Measurements from ENCODE around the gene DNAJB1. TPM values are rescaled to one million over a fixed set of nuclear protein-coding genes. Genes with fewer than 3 reads are reported as not detected.

The DNAJB1 gene
- total RNA-seq, 1 donor from 2014 or later, result 61.9 TPM

DNA sequence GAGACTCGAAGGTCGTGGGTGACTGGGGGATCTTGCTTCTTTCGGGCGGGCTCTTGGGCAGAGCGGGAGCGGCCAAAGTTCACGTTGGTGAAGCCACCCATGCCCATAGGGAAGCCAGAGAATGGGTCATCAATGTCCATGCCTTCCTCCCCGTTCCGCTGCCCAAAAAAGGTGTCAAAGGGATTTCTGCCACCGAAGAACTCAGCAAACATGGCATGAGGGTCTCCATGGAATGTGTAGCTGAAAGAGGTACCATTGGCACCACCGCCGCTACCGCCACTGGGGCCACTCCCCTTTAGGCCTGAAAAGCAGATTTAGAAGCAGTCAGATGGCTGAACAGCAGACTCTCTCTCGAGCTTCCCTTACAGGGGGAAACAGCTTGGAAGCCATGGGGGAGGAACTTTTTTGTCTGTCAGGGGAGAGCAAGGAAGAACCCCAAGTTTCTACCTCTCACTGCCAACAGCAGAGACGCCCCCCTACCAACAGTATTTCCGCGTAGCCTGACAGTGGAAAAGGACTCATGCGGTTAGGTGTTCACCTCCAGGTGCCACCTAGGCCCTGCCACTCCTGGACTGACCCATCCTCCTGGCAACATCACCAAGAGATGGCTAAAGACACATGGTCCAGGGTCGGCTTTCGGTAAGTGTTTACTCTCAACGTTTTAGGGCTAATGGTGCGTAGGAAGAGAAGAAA lies 1.3 kb downstream of the DNAJB1 start:
- H3K27me3 Mint-ChIP-seq (ENCODE audit: insufficient read depth, low read depth), result peaks cover 10% of the 10 kb centered on the region
- no peaks in the 10 kb centered on the region for H3K9me3 Mint-ChIP-seq
- Histone ChIP-seq H4K20me1 (ENCODE audit: low read depth) (peaks cover 35% of the 10 kb centered on the region), H3K4me3 (peak overlapping the region; percentile 99), H3K27me3 (no peaks in the 10 kb centered on the region), H3K9ac (peak overlapping the region; percentile 91), H2AFZ (replicated peaks) (no peak overlapping the region), H3K9me3 (ENCODE audit: low read depth) (no peaks in the 10 kb centered on the region), H3K79me2 (ENCODE audit: low read depth) (peaks cover 36% of the 10 kb centered on the region), H3K36me3 (no peaks in the 10 kb centered on the region), H3K4me2 (peak overlapping the region; percentile 99), H3K4me1 (peaks cover 5% of the 10 kb centered on the region), H3K27ac (no peak overlapping the region), H3F3A (ENCODE audit: low read depth) (peaks cover 47% of the 10 kb centered on the region)
- no peak for DNase-seq (ENCODE audit: low spot score)
- no peak overlapping the region for H3K27ac Mint-ChIP-seq
- H3K4me3 Mint-ChIP-seq, result peak overlapping the region; percentile 90
- TF ChIP-seq EZH2 (IDR thresholded peaks at IDR 0.05) (no peak), EZH2phosphoT487 (IDR thresholded peaks at IDR 0.05) (no peak), CTCF (IDR thresholded peaks at IDR 0.05) (no peak)
- H3K4me1 Mint-ChIP-seq, result peaks cover 39% of the 10 kb centered on the region
- H3K36me3 Mint-ChIP-seq, result peaks cover 26% of the 10 kb centered on the region

- Histone ChIP-seq H4K20me1 (ENCODE audit: low read depth) (peaks cover 35% of the 10 kb centered on the region), H3K9ac (peak overlapping the region; percentile 33), H3K9me3 (ENCODE audit: low read depth) (no peaks in the 10 kb centered on the region), H3K4me1 (peaks cover 5% of the 10 kb centered on the region), H3K36me3 (no peaks in the 10 kb centered on the region), H3K27me3 (no peaks in the 10 kb centered on the region), H3K27ac (no peak overlapping the region), H3K4me3 (peak overlapping the region; percentile 99), H3K79me2 (ENCODE audit: low read depth) (peaks cover 36% of the 10 kb centered on the region), H2AFZ (replicated peaks) (no peak overlapping the region), H3K4me2 (peak overlapping the region; percentile 99), H3F3A (ENCODE audit: low read depth) (peaks cover 47% of the 10 kb centered on the region)
- Mint-ChIP-seq H3K27me3 (ENCODE audit: insufficient read depth, low read depth) (peaks cover 10% of the 10 kb centered on the region), H3K36me3 (peaks cover 26% of the 10 kb centered on the region), H3K27ac (no peak overlapping the region), H3K4me3 (peak overlapping the region; percentile 90), H3K9me3 (no peaks in the 10 kb centered on the region), H3K4me1 (peaks cover 42% of the 10 kb centered on the region)
- no peak for TF ChIP-seq CTCF (IDR thresholded peaks at IDR 0.05)
- no peak for TF ChIP-seq EZH2phosphoT487 (IDR thresholded peaks at IDR 0.05)
- TF ChIP-seq EZH2 (IDR thresholded peaks at IDR 0.05), result no peak
- no peak for DNase-seq (ENCODE audit: low spot score)
Measured at GRCh38 chr19:14516048-14516534, 2.1 kb downstream of the DNAJB1 start.

DNA sequence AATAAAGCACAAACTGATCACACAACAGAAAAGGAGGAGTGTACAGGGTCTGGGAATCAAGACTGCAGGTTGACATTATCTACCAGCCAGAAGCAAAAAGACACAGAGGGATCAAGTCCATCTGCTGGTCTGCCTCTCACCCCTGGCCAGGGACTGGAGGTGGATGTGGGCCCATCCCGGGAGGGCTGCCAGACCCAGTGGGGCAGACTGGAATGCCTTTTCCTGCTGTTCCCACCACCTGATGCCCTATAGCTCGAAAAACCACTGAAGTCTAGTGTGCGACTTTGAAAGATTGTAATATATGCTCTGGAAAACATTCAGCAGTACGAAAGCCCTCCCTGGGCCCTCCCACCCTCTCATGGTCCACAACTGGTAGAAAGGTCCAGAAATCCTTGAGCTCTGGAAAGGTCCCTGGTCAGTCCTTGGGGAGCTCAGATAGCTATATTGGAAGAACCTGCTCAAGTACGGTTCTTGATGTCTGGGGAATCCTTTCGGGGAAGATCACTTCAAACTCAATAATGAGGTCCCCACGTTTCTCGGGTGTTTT lies 2.6 kb downstream of the DNAJB1 start:
- peak overlapping the region; percentile 99 for H3K4me3 ChIP-seq
- Mint-ChIP-seq H3K4me1 (peaks cover 45% of the 10 kb centered on the region), H3K9me3 (no peaks in the 10 kb centered on the region), H3K27ac (no peak overlapping the region), H3K4me3 (peak overlapping the region; percentile 90), H3K36me3 (peaks cover 26% of the 10 kb centered on the region), H3K27me3 (ENCODE audit: insufficient read depth, low read depth) (peaks cover 10% of the 10 kb centered on the region)
- H3K9me3 ChIP-seq (ENCODE audit: low read depth), result no peaks in the 10 kb centered on the region
- peaks cover 47% of the 10 kb centered on the region for H3F3A ChIP-seq (ENCODE audit: low read depth)
- H3K9ac ChIP-seq, result no peak overlapping the region
- H3K4me1 ChIP-seq, result peaks cover 5% of the 10 kb centered on the region
- H3K79me2 ChIP-seq (ENCODE audit: low read depth), result peaks cover 36% of the 10 kb centered on the region
- no peaks in the 10 kb centered on the region for H3K36me3 ChIP-seq
- H3K27me3 ChIP-seq, result no peaks in the 10 kb centered on the region
- no peak for DNase-seq (ENCODE audit: low spot score)
- no peak overlapping the region for H2AFZ ChIP-seq (replicated peaks)
- no peak for TF ChIP-seq EZH2 (IDR thresholded peaks at IDR 0.05)
- peak overlapping the region; percentile 99 for H3K4me2 ChIP-seq
- H4K20me1 ChIP-seq (ENCODE audit: low read depth), result peaks cover 35% of the 10 kb centered on the region
- H3K27ac ChIP-seq, result no peak overlapping the region

All from neural progenitor cell (in vitro differentiated cells).